HepG2 (cell line): ENCODE data around the gene METTL5. TPM values are rescaled to one million over a fixed set of nuclear protein-coding genes. Genes with fewer than 3 reads are reported as not detected.
A peak's percentile ranks its signal among the peaks of the same experiment; 100 is the strongest.

Experiments
- MAFK ChIP-seq, 2 experiments: IDR thresholded peaks in 1 of 2; conservative IDR thresholded peaks in 1 of 2; 2 replicates each; pipeline ENCODE4 v1.6.1; 2011; ENCODE audit warnings: improper control_type of control experiment in 2 of 2, low read length in 2 of 2
- MEIS2 ChIP-seq: sonication (generic); formaldehyde crosslinking; IDR thresholded peaks from 2 replicates; pipeline ENCODE4 v1.9.0; 2021; ENCODE audit warnings: mild to moderate bottlenecking, missing genetic modification reagents
- ZNF441 ChIP-seq: sonication (generic); formaldehyde crosslinking; IDR thresholded peaks from 2 replicates; pipeline ENCODE4 v1.7.0; 2021; ENCODE audit warnings: missing genetic modification reagents, borderline replicate concordance
- polyA plus RNA-seq, 8 experiments: library from polyadenylated mRNA; depleted of rRNA in 3 of 8; stranded (reverse) in 7 of 8; unstranded in 1 of 8; fragments of >200 nt; fragmentation: Illumina TruSeq in 4 of 8; extraction: Trizol in 4 of 8; gene quantifications; 2 replicates each; pipeline versions ENCODE4 v1.2.1 to v1.2.3, GENCODE V29; 2011 to 2016; ENCODE audit warnings: low read depth in 4 of 8, missing spikeins in 1 of 8, mixed read lengths in 1 of 8; ENCODE audit not compliant: insufficient read depth in 1 of 8
- total RNA-seq, 5 experiments: library from RNA; depleted of rRNA; stranded (reverse); fragments of >200 nt; fragmentation: Illumina TruSeq; extraction: Trizol; gene quantifications; 2 replicates each; pipeline ENCODE4 v1.2.3, GENCODE V29; 2016; ENCODE audit warnings: low read depth in 1 of 5
- TF ChIP-seq, protein P1 (sequence below): sonication (generic); formaldehyde crosslinking; IDR thresholded peaks from 2 replicates; pipeline ENCODE4 v1.4.0; 2020; ENCODE audit warnings: missing genetic modification reagents
- TF ChIP-seq, protein P2 (sequence below): sonication (generic); formaldehyde crosslinking; IDR thresholded peaks from 2 replicates; pipeline ENCODE4 v1.4.0; 2020; ENCODE audit warnings: missing genetic modification reagents
- TF ChIP-seq, protein P3 (sequence below): sonication (generic); formaldehyde crosslinking; IDR thresholded peaks from 2 replicates; pipeline ENCODE4 v1.9.0; 2021; ENCODE audit warnings: missing genetic modification reagents, borderline replicate concordance
- TF ChIP-seq, protein P4 (sequence below): IDR thresholded peaks from 2 replicates; pipeline ENCODE4 v1.6.1; 2016
- TF ChIP-seq, protein P5 (sequence below): sonication (generic); formaldehyde crosslinking; IDR thresholded peaks from 2 replicates; pipeline ENCODE4 v1.4.0; 2020; ENCODE audit warnings: missing genetic modification reagents, mild to moderate bottlenecking, borderline replicate concordance
- TF ChIP-seq, protein P6 (sequence below): sonication (generic); formaldehyde crosslinking; IDR thresholded peaks from 2 replicates; pipeline ENCODE4 v1.9.0; 2021; ENCODE audit warnings: mild to moderate bottlenecking, missing genetic modification reagents

The METTL5 gene
- total and polyA plus RNA-seq, 2 of the 13 experiments (the other 11 are each of a cell fraction or from before 2014, with no cell fraction given): 50.7 to 95.1 TPM

DNA sequence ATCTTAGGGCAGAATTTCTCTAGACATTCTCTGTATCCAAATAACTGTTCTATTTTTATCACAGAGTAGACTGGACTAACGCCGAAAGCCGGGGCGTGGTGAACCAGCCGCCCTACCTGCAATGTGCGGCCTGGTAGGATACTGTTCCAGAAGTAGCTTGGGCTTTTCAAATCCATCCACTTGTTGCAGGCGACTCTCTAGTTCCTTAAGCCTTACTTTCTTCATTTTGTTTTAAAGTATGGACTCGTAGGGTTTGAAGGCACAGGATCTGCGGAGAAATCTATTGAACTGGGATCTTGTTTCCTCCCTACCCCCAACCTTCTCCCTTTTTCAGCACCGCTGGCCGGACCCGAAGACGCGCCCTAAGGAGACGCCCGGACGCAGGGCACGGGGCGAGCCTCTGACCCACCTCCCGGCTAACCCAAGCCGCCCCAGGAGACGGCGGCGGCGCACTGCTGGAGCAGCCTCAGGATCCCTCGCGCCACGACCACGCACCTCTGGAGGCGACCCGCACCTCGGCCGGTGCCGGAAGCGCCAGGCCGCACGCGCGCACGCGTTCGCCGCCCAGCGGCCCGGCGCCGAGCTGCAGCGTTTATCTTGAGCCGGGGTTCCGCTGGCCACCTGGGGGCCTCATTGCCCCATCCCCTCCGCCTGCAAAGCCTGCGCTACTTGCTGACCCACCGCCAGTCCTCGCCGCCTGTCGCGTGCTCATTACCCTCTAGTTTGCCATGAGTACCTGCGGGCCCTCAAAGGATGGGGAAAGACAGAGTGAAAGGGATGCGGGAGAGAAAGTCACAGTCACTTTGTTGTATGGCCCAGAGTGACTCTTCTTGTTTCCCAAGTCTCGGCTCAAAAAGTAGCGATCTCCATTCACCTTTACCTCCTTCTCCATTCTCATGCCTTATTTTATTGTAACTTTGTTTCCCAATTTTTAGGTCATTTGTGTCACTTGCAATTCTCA, at the start of gene METTL5 (continued):
- TF ChIP-seq, protein P1, sequence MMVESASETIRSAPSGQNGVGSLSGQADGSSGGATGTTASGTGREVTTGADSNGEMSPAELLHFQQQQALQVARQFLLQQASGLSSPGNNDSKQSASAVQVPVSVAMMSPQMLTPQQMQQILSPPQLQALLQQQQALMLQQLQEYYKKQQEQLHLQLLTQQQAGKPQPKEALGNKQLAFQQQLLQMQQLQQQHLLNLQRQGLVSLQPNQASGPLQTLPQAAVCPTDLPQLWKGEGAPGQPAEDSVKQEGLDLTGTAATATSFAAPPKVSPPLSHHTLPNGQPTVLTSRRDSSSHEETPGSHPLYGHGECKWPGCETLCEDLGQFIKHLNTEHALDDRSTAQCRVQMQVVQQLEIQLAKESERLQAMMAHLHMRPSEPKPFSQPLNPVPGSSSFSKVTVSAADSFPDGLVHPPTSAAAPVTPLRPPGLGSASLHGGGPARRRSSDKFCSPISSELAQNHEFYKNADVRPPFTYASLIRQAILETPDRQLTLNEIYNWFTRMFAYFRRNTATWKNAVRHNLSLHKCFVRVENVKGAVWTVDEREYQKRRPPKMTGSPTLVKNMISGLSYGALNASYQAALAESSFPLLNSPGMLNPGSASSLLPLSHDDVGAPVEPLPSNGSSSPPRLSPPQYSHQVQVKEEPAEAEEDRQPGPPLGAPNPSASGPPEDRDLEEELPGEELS: peak; percentile 58; the same call in 1 of the 2 replicates
- TF ChIP-seq, protein P2, sequence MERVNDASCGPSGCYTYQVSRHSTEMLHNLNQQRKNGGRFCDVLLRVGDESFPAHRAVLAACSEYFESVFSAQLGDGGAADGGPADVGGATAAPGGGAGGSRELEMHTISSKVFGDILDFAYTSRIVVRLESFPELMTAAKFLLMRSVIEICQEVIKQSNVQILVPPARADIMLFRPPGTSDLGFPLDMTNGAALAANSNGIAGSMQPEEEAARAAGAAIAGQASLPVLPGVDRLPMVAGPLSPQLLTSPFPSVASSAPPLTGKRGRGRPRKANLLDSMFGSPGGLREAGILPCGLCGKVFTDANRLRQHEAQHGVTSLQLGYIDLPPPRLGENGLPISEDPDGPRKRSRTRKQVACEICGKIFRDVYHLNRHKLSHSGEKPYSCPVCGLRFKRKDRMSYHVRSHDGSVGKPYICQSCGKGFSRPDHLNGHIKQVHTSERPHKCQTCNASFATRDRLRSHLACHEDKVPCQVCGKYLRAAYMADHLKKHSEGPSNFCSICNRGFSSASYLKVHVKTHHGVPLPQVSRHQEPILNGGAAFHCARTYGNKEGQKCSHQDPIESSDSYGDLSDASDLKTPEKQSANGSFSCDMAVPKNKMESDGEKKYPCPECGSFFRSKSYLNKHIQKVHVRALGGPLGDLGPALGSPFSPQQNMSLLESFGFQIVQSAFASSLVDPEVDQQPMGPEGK (CRISPR knock-in tag): peak; percentile 90
- TF ChIP-seq, protein P3, sequence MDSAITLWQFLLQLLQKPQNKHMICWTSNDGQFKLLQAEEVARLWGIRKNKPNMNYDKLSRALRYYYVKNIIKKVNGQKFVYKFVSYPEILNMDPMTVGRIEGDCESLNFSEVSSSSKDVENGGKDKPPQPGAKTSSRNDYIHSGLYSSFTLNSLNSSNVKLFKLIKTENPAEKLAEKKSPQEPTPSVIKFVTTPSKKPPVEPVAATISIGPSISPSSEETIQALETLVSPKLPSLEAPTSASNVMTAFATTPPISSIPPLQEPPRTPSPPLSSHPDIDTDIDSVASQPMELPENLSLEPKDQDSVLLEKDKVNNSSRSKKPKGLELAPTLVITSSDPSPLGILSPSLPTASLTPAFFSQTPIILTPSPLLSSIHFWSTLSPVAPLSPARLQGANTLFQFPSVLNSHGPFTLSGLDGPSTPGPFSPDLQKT (CRISPR knock-in tag): peak; percentile 96; the same call in 1 of the 2 replicates
- TF ChIP-seq, protein P4, sequence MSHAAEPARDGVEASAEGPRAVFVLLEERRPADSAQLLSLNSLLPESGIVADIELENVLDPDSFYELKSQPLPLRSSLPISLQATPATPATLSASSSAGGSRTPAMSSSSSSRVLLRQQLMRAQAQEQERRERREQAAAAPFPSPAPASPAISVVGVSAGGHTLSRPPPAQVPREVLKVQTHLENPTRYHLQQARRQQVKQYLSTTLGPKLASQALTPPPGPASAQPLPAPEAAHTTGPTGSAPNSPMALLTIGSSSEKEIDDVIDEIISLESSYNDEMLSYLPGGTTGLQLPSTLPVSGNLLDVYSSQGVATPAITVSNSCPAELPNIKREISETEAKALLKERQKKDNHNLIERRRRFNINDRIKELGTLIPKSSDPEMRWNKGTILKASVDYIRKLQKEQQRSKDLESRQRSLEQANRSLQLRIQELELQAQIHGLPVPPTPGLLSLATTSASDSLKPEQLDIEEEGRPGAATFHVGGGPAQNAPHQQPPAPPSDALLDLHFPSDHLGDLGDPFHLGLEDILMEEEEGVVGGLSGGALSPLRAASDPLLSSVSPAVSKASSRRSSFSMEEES (CRISPR knock-in tag): peak; percentile 73
- peak; percentile 90 for TF ChIP-seq ZNF441 (CRISPR knock-in tag)
- TF ChIP-seq MAFK (conservative IDR thresholded peaks at IDR 0.05 in 1 of 2, IDR thresholded peaks at IDR 0.05 in 1 of 2; ENCODE audit: low read length in 2 of 2): no peak
- TF ChIP-seq, protein P5, sequence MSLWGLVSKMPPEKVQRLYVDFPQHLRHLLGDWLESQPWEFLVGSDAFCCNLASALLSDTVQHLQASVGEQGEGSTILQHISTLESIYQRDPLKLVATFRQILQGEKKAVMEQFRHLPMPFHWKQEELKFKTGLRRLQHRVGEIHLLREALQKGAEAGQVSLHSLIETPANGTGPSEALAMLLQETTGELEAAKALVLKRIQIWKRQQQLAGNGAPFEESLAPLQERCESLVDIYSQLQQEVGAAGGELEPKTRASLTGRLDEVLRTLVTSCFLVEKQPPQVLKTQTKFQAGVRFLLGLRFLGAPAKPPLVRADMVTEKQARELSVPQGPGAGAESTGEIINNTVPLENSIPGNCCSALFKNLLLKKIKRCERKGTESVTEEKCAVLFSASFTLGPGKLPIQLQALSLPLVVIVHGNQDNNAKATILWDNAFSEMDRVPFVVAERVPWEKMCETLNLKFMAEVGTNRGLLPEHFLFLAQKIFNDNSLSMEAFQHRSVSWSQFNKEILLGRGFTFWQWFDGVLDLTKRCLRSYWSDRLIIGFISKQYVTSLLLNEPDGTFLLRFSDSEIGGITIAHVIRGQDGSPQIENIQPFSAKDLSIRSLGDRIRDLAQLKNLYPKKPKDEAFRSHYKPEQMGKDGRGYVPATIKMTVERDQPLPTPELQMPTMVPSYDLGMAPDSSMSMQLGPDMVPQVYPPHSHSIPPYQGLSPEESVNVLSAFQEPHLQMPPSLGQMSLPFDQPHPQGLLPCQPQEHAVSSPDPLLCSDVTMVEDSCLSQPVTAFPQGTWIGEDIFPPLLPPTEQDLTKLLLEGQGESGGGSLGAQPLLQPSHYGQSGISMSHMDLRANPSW (CRISPR knock-in tag): no peak
- TF ChIP-seq, protein P6, sequence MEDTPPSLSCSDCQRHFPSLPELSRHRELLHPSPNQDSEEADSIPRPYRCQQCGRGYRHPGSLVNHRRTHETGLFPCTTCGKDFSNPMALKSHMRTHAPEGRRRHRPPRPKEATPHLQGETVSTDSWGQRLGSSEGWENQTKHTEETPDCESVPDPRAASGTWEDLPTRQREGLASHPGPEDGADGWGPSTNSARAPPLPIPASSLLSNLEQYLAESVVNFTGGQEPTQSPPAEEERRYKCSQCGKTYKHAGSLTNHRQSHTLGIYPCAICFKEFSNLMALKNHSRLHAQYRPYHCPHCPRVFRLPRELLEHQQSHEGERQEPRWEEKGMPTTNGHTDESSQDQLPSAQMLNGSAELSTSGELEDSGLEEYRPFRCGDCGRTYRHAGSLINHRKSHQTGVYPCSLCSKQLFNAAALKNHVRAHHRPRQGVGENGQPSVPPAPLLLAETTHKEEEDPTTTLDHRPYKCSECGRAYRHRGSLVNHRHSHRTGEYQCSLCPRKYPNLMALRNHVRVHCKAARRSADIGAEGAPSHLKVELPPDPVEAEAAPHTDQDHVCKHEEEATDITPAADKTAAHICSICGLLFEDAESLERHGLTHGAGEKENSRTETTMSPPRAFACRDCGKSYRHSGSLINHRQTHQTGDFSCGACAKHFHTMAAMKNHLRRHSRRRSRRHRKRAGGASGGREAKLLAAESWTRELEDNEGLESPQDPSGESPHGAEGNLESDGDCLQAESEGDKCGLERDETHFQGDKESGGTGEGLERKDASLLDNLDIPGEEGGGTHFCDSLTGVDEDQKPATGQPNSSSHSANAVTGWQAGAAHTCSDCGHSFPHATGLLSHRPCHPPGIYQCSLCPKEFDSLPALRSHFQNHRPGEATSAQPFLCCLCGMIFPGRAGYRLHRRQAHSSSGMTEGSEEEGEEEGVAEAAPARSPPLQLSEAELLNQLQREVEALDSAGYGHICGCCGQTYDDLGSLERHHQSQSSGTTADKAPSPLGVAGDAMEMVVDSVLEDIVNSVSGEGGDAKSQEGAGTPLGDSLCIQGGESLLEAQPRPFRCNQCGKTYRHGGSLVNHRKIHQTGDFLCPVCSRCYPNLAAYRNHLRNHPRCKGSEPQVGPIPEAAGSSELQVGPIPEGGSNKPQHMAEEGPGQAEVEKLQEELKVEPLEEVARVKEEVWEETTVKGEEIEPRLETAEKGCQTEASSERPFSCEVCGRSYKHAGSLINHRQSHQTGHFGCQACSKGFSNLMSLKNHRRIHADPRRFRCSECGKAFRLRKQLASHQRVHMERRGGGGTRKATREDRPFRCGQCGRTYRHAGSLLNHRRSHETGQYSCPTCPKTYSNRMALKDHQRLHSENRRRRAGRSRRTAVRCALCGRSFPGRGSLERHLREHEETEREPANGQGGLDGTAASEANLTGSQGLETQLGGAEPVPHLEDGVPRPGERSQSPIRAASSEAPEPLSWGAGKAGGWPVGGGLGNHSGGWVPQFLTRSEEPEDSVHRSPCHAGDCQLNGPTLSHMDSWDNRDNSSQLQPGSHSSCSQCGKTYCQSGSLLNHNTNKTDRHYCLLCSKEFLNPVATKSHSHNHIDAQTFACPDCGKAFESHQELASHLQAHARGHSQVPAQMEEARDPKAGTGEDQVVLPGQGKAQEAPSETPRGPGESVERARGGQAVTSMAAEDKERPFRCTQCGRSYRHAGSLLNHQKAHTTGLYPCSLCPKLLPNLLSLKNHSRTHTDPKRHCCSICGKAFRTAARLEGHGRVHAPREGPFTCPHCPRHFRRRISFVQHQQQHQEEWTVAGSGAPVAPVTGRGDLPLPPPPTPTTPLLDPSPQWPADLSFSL (CRISPR knock-in tag): no peak
- TF ChIP-seq MEIS2 (CRISPR knock-in tag): peak; percentile 92
